NCI-H1105 (cell line): Measurements from ENCODE around the gene PKDREJ.

Experiments
- DNase-seq: peaks from one replicate; lab custom pipeline; 2025; lab: John Stamatoyannopoulos, UW

Gene PKDREJ

DNA sequence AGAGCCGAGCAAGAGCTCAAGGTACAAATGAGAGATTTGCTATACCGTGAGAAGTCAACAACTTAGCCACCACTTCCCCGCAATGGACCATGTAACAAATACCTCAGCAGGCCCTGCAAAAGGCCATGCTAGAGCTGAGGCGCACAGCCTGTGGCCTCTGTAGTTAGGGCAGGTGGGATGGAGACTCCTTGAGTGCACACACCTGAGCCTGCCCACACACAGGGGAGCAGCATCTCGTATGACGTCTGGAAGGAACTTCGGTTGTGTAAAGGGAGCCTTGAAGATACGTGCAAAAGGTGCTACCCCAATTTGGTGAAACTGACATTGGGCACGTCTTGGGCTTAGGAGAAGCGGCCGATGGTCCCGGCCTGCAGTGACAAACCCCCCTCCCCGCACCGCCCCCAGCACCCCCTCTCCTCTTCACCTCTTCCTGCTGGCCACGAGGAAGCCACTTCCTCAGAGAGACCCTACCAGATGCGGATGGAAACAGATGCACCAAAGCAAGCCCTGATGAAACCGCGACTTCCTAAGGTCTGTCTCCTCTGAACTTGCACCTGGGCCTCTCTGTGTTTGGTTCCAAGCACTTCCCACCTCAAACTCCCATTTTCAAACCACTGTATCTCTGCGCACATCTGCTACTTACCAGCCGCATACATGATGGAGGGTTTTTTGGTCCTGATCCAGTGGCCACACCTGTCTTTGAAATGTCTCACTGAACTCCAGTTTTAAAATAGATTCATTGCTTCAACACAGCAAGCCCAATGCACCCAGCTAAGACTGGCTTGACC, 23.7 kb downstream of the PKDREJ start:
- DNase-seq, result no peak

- no peak for DNase-seq
Observed at GRCh38 chr22:46238541-46238940, 24.6 kb downstream of the PKDREJ start.

DNA sequence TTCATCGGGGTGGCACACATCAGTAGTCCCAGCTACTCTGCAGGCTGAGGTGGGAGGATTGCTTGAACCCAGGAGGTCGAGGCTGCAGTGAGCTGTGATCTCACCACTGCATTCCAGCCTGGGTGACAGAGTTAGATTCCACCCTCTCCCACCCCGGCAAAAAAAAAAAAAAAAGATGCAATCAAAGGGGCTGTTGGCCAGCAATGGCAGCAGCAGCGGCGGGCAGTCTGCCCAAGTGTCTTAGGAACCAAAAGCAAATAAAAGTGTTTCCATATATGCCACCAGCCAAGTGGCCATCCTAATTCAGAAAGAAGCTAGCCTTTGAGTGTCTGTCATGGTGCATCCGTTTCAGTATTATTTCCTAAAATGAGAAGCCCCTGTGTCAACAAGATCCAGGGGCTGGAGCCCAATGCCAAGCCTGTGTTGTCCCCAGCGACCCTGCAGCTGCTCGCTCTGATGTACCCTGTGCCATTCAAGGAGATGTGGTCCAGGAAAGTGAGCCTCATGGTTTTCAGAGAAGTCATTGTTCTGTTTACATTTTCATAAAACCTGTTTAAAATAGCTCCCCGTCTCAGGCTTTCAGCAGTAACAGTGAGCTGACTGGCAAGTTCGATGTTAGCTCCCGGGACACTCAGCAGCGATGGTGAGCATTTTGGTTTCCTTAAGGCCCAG, 25.6 kb downstream of the PKDREJ start:
- DNase-seq, result no peak

DNA sequence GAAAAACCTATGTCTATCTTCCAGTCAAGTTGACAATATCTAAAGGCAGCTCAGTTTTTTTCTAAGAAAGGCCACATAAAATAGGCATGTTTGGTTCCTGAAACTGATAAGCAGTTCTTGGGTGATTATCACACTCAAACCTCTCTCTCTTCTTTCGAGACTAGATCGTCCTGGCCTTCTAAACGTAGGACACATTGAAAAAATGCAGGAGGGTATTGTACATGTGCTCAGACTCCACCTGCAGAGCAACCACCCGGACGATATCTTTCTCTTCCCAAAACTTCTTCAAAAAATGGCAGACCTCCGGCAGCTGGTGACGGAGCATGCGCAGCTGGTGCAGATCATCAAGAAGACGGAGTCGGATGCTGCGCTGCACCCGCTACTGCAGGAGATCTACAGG, 28.2 kb downstream of the PKDREJ start:
- DNase-seq, result no peak

GRCh38 chr22:46233231-46233630, 29.9 kb downstream of the PKDREJ start:
- DNase-seq, result no peak

DNA sequence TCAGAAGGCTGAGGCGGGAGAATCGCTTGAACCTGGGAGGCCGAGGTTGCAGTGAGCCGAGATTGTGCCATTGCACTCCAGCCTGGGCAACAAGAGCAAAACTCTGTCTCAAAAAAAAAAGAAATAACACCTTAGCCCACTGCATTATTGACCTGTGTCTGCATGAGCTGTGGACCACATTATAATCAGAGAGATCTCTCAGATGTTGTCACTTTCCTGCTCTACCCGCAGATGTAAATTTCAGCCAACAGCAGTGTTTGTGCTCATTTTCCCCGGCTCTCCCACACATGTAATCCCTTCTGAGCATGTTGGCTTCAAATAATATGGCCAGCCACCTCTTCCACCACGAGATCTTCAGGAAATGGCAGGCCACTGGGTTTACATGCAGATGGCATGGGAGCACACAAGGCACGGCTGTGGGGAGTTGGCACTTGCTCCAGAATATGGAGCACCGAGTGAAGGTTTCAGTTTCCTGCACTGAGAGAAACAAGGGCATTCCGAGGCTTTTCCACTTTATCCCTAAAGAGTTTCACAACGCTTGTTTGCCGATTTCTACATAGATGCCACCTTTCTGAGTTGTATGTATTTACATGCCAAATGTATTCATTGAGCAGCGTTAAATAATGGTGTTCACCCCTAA, 32.8 kb downstream of the PKDREJ start:
- no peak for DNase-seq

- no peak for DNase-seq
Observed at GRCh38 chr22:46229701-46230100, 33.4 kb downstream of the PKDREJ start.

GRCh38 chr22:46226577-46226976, 36.6 kb downstream of the PKDREJ start:
- no peak for DNase-seq

GRCh38 chr22:46225631-46226030, 37.5 kb downstream of the PKDREJ start:
- DNase-seq, result no peak

- no peak for DNase-seq
Observed at GRCh38 chr22:46224898-46225290, 38.2 kb downstream of the PKDREJ start.

DNA sequence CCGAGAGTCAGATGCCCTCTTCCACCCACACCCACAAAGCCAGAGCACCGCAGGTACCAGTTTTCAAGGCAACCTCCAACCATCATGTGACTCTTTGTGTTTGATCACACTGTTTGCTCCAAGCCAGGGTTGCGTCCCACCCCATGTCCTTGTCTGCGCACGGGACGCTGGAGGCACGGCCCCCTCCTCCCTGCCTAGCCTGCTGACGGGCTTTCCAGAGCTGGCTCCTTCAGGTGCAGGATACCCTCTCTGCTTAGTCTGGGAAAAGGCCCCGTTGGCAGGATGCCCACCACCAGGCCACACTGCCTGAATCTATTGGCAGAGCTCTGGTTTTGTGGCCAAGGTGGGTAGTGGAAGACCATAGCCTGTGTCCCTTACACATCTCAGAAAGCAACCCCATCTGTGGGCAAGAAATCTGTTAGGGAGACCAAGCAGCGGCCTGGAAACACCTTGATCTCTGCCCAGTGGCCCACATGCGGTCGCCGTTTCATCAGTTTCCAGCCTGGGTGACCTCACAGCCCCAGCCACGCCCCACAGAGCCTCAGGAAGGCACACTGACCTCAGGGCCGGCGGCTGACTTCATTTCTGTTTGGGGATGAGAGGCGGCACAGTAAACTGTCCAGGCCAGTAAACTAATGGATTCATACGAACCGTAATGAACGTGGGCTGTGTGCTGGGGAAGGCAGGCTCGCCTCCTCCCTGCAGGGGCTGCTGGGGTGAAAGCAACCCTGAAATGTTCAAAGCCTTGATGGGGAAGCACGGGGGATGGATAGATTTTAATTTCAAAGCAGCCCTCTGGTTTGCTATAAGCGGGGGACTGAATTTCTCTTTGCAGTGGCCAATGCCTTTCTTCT, 38.9 kb downstream of the PKDREJ start:
- DNase-seq, result no peak

DNA sequence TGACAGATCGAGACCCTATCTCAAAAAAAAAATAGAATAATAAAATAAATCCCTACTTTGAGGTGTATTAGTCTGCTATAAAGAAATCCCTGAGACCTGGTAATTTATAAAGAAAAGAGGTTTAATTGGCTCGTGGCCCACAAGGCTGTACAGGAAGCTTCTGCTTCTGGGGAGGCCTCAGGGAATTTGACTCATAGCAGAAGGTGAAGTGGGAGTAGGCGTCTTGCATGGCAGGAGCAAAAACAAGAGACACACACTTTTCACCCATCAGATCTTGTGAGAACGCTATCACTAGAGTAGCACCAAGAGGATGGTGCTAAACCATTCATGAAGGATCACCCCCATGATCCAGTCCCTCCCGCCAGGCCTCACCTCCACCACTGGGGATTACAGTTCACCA, 42.2 kb downstream of the PKDREJ start:
- DNase-seq, result no peak

DNA sequence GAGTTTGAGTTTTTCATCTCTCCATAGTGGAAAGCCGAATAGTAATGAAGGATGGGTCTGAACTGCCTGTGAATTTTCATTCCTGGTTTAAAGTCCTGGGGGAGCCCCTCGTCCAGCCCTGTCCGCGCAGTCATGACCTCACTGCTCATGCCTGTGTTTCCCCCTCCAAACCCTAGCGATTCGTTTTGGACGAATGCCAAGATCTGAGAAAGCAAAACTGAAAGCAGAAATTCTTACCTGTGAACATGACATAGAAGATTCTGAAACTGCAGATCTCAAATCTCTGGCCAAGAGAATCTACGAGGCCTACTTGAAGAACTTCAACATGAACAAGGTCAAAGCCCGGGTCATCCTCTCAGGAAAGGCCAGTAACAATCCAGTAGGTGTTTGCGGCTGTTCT, 43.5 kb downstream of the PKDREJ start:
- DNase-seq, result no peak

- DNase-seq, result no peak
Observed at GRCh38 chr22:46214616-46215015, 48.5 kb downstream of the PKDREJ start.

- DNase-seq, result no peak
Observed at GRCh38 chr22:46214149-46214548, 49.0 kb downstream of the PKDREJ start.

- DNase-seq, result no peak
Observed at GRCh38 chr22:46213052-46213451, 50.1 kb downstream of the PKDREJ start.

- no peak for DNase-seq
Observed at GRCh38 chr22:46212195-46212594, 50.9 kb downstream of the PKDREJ start.

DNA sequence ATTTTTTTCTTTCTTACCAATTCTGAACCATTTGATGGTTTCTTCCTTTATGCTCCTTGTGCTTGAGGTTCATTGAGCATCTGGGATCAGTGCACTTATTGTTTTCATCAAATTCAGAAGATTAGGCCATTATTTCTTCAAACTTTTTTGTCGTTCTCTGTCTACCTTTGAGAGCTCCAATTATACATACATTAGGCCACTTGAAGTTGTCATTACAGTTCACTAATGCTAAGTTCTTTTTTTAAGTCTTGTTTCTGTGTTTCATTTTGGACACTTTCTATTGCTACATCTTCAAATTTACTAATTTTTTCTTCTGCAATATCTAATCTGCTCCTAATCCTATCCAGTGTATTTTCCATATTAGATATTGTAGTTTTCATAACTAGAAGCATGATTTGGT, 53.9 kb downstream of the PKDREJ start:
- no peak for DNase-seq
